Frontal cortex (tissue), 4 donors: ENCODE results near the gene CHMP2A. TPM values are rescaled to one million over a fixed set of nuclear protein-coding genes. Genes with fewer than 3 reads are reported as not detected.
"Not testable (repeated sequence)": the region's sequence is repeated elsewhere in the genome, so short reads cannot be mapped to it uniquely, and the experiment has no call there.

Source experiments
- DNase-seq, 2 donors: peaks; one replicate each; pipeline ENCODE4 v3.0.0; 2012; ENCODE audit warnings: low spot score in 2 of 2
- FAIRE-seq: peaks from 2 replicates; lab custom pipeline; 2012; peaks lifted over from hg19 to GRCh38; lab: Jason Lieb, UNC
- total RNA-seq: library from RNA; depleted of rRNA; stranded (reverse); fragments of >200 nt; gene quantifications from one replicate; pipeline ENCODE4 v1.2.3, GENCODE V29; 2014
- donor health status: control.
- donor health status: control.
- donor health status: control.

Gene CHMP2A
- total RNA-seq: 62.8 TPM

GRCh38 chr19:58554494-58555368 lies at the start of gene CHMP2A:
CHMP2A (minus strand) TSS chr19:58555105; CDS start chr19:58554212, 893 bp downstream.
- DNase-seq (peak; percentile 94 to 99), FAIRE-seq (no peak)

GRCh38 chr19:58586133-58586765 lies 31.3 kb upstream of the CHMP2A start:
- DNase-seq (no peak), FAIRE-seq (no peak)

GRCh38 chr19:58585442-58586132 lies 30.7 kb upstream of the CHMP2A start:
- FAIRE-seq (no peak), DNase-seq (no peak)

- FAIRE-seq (no peak), DNase-seq (no peak)
Measured at GRCh38 chr19:58584498-58585441, 29.9 kb upstream of the CHMP2A start.

- no peak for DNase-seq
- FAIRE-seq: no peak
Measured at GRCh38 chr19:58582985-58583384, 28.1 kb upstream of the CHMP2A start.

- DNase-seq: peak; percentile 68 to 84
- FAIRE-seq: no peak
Measured at GRCh38 chr19:58581227-58582141, 26.6 kb upstream of the CHMP2A start.

- no peak for FAIRE-seq
- DNase-seq: no peak
Measured at GRCh38 chr19:58579473-58580142, 24.7 kb upstream of the CHMP2A start.

GRCh38 chr19:58578012-58578925 lies 23.4 kb upstream of the CHMP2A start:
- DNase-seq (no peak), FAIRE-seq (no peak)

GRCh38 chr19:58577581-58577980 lies 22.7 kb upstream of the CHMP2A start:
- not testable (repeated sequence) for DNase-seq, FAIRE-seq

GRCh38 chr19:58575183-58576041 lies 20.5 kb upstream of the CHMP2A start:
- FAIRE-seq (no peak), DNase-seq (peak; percentile 87 to 88)

GRCh38 chr19:58573658-58574164 lies 18.8 kb upstream of the CHMP2A start:
- FAIRE-seq (no peak), DNase-seq (no peak)

GRCh38 chr19:58572818-58573657 lies 18.1 kb upstream of the CHMP2A start, which contains the start of gene MZF1:
MZF1 (minus strand) TSS chr19:58573335; CDS start chr19:58571389, 1,946 bp downstream.
- FAIRE-seq: peak; percentile 79
- DNase-seq: peak; percentile 97 to 99

- no peak for DNase-seq
- no peak for FAIRE-seq
Measured at GRCh38 chr19:58572026-58572817, 17.3 kb upstream of the CHMP2A start.

- DNase-seq (no peak), FAIRE-seq (no peak)
Measured at GRCh38 chr19:58571575-58571947, 16.7 kb upstream of the CHMP2A start.
